ENCODE measurements around the gene LYPLAL1. TPM values are rescaled to one million over a fixed set of nuclear protein-coding genes. Genes with fewer than 3 reads are reported as not detected.
"Not testable (repeated sequence)": the region's sequence is repeated elsewhere in the genome, so short reads cannot be mapped to it uniquely, and the experiment has no call there.

Gene LYPLAL1
- total and polyA plus RNA-seq, 8 donors: 3.6 to 48.1 (median 12.7) TPM

DNA sequence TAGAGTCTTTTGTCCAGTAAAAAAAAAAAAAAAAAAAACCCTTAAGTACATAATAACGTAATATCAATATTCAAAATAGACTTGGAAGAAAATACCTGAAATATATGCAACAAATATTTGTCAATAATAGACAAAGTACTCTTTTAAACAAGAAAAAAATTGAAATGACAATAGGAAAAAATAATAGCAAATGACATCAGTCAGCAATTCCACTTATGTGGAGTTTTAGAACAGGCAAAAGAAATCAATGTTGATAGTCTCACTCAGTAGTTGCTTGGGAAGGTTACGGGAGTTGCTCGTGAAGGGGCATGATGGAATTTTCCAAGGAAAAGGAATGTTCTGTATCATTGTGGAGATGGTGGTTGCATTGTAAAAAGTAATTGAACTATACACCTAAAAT is 16.9 kb downstream of the LYPLAL1 start:
- Histone ChIP-seq H3K4me1 (peaks cover 7 to 30% (median 15%) of the 10 kb centered on the region in 4 donors), H3K4me3 (no peak overlapping the region), H3K27ac (no peak overlapping the region), H3K9me3 (no peaks in the 10 kb centered on the region), H3K36me3 (peaks cover 0 to 5% (median 2%) of the 10 kb centered on the region in 4 donors), H3K27me3 (no peaks in the 10 kb centered on the region)
- TF ChIP-seq POLR2AphosphoS5 (IDR thresholded peaks at IDR 0.05): no peak
- no peak for TF ChIP-seq POLR2A (IDR thresholded peaks at IDR 0.05)
- no peak for TF ChIP-seq EP300 (IDR thresholded peaks at IDR 0.05)
- no peak for TF ChIP-seq CTCF (IDR thresholded peaks at IDR 0.05)
- 94 to 99% (median 97%) methylated on average over 3 of the region's 3 CpGs for WGBS, 5 donors
- DNase-seq: no peak
- intact Hi-C loops (cut with DNase I; ENCODE audit: low total_unique reads): no loop called here

- H3K4me3 ChIP-seq; H3K27me3 ChIP-seq; H3K4me1 ChIP-seq; H3K9me3 ChIP-seq; intact Hi-C loops (cut with DNase I; ENCODE audit: low total_unique reads); DNase-seq; H3K27ac ChIP-seq: not testable (repeated sequence)
- 93 to 98% (median 97%) methylated on average over 3 of the region's 3 CpGs for WGBS, 5 donors
- H3K36me3 ChIP-seq: peaks cover 0 to 23% (median 15%) of the 10 kb centered on the region in 4 donors
These were observed 22.2 kb downstream of the LYPLAL1 start for GRCh38 chr1:219195833-219196232.

- peaks cover 0 to 10% (median 5%) of the 10 kb centered on the region in 4 donors for H3K36me3 ChIP-seq
- 88 to 94% (median 89%) methylated on average over 3 of the region's 3 CpGs for WGBS, 5 donors
- H3K4me3 ChIP-seq: no peak overlapping the region
- no peak for DNase-seq
- H3K27ac ChIP-seq: no peak overlapping the region
- no peaks in the 10 kb centered on the region for H3K4me1 ChIP-seq
- H3K9me3 ChIP-seq: no peaks in the 10 kb centered on the region
- H3K27me3 ChIP-seq: no peaks in the 10 kb centered on the region
- TF ChIP-seq POLR2A (IDR thresholded peaks at IDR 0.05): no peak
- TF ChIP-seq EP300 (IDR thresholded peaks at IDR 0.05): no peak
- TF ChIP-seq CTCF (IDR thresholded peaks at IDR 0.05): no peak
- no peak for TF ChIP-seq POLR2AphosphoS5 (IDR thresholded peaks at IDR 0.05)
- intact Hi-C loops (cut with DNase I; ENCODE audit: low total_unique reads): no loop called here
These were observed 28.0 kb downstream of the LYPLAL1 start for GRCh38 chr1:219201656-219202055.

- peaks cover 0 to 5% (median 3%) of the 10 kb centered on the region in 4 donors for H3K36me3 ChIP-seq
- WGBS, 5 donors: 73 to 87% (median 77%) methylated on average over 2 of the region's 2 CpGs
- TF ChIP-seq POLR2A (IDR thresholded peaks at IDR 0.05): no peak
- TF ChIP-seq POLR2AphosphoS5 (IDR thresholded peaks at IDR 0.05): no peak
- no peak for TF ChIP-seq EP300 (IDR thresholded peaks at IDR 0.05)
- TF ChIP-seq CTCF (IDR thresholded peaks at IDR 0.05): no peak
These were observed 28.9 kb downstream of the LYPLAL1 start for GRCh38 chr1:219202567-219202966.

GRCh38 chr1:219206350-219206749 is 32.7 kb downstream of the LYPLAL1 start:
- Histone ChIP-seq H3K4me3 (no peak overlapping the region), H3K9me3 (no peaks in the 10 kb centered on the region), H3K4me1 (no peaks in the 10 kb centered on the region), H3K27me3 (no peaks in the 10 kb centered on the region), H3K27ac (no peak overlapping the region), H3K36me3 (peaks cover 0 to 9% (median 4%) of the 10 kb centered on the region in 4 donors)
- intact Hi-C loops (cut with DNase I; ENCODE audit: low total_unique reads): no loop called here
- WGBS, 5 donors: 90 to 97% (median 94%) methylated on average over 2 of the region's 2 CpGs
- DNase-seq: no peak
- TF ChIP-seq POLR2A (IDR thresholded peaks at IDR 0.05) (no peak), CTCF (IDR thresholded peaks at IDR 0.05) (no peak), POLR2AphosphoS5 (IDR thresholded peaks at IDR 0.05) (no peak), EP300 (IDR thresholded peaks at IDR 0.05) (no peak)

More at GRCh38 chr1:219202567-219202966, 28.9 kb downstream of the LYPLAL1 start:
- no peak overlapping the region for H3K4me3 ChIP-seq
- no peak overlapping the region for H3K27ac ChIP-seq
- no peaks in the 10 kb centered on the region for H3K9me3 ChIP-seq
- intact Hi-C loops (cut with DNase I; ENCODE audit: low total_unique reads): no loop called here
- H3K4me1 ChIP-seq: no peaks in the 10 kb centered on the region
- DNase-seq: no peak
- H3K27me3 ChIP-seq: no peaks in the 10 kb centered on the region

All from stomach (tissue), 9 donors.